GM12878 (cell line): ENCODE measurements around the gene PDXP. TPM values are rescaled to one million over a fixed set of nuclear protein-coding genes. Genes with fewer than 3 reads are reported as not detected.

Experiments
- ATAC-seq: fragments of 200-7000 bp; cut with Tn5 transposase; 3 replicates; pipeline ENCODE4 v1.9.1; 2020; ENCODE audit warnings: mild to moderate bottlenecking, moderate library complexity
- BruUV-seq: library from RNA; stranded (reverse); fragments of 400-500 nt; replicated peaks from 2 replicates; lab custom pipeline; 2021; lab: Mats Ljungman, UMichigan
- CTCF ChIA-PET: fragments of 300-600 bp; sonication (Branson Sonifier 250); formaldehyde crosslinking; extraction: SDS; loops from one replicate; lab custom pipeline; 2021; ENCODE audit warnings: inconsistent platforms; lab: Yijun Ruan, JAX
- POLR2A ChIA-PET: fragments of 350-600 bp; formaldehyde crosslinking; extraction: SDS; loops from one replicate; lab custom pipeline; 2021; ENCODE audit warnings: inconsistent platforms; lab: Charles Lee
- RAD21 ChIA-PET: fragments of 300-600 bp; sonication (Branson Sonifier 250); formaldehyde crosslinking; loops from one replicate; lab custom pipeline; 2023; ENCODE audit warnings: antibody characterized with exemption; ENCODE audit not compliant: unreplicated experiment; lab: Charles Lee
- SMC1A ChIA-PET: fragments of 300-600 bp; sonication (Branson Sonifier 250); formaldehyde crosslinking; loops from one replicate; lab custom pipeline; 2023; ENCODE audit not compliant: unreplicated experiment, uncharacterized antibody; lab: Charles Lee
- DNase-seq: peaks from one replicate; pipeline ENCODE4 v3.0.0-alpha.2; 2011; ENCODE audit warnings: low read depth, low spot score
- FAIRE-seq: peaks from 3 replicates; lab custom pipeline; 2011; peaks lifted over from hg19 to GRCh38; lab: Jason Lieb, UNC
- H2AFZ ChIP-seq: 2 replicates; pipeline ENCODE4 v1.6.0; 2011; ENCODE audit warnings: low read depth, low read length, control low read depth; ENCODE audit not compliant: control insufficient read depth
- H3K27ac ChIP-seq: 2 replicates; pipeline ENCODE4 v1.5.1; 2011; ENCODE audit warnings: control low read depth; ENCODE audit not compliant: control insufficient read depth, insufficient read depth
- H3K27me3 ChIP-seq, 2 experiments: replicated peaks in 1 of 2; 2 replicates each; pipeline versions ENCODE4 v1.6.0 to v1.6.1; 2011; ENCODE audit warnings: low read length in 1 of 2; ENCODE audit not compliant: control insufficient read depth in 2 of 2, insufficient read depth in 2 of 2
- H3K36me3 ChIP-seq, 2 experiments: 2 replicates each; pipeline ENCODE4 v1.5.1; 2011; ENCODE audit warnings: low read length in 1 of 2; ENCODE audit not compliant: control insufficient read depth in 2 of 2, insufficient read depth in 2 of 2
- H3K4me1 ChIP-seq: 2 replicates; pipeline ENCODE4 v1.6.1; 2011; ENCODE audit warnings: mild to moderate bottlenecking, low read length, moderate library complexity, mixed read lengths; ENCODE audit not compliant: control insufficient read depth, insufficient read depth
- H3K4me2 ChIP-seq: 2 replicates; pipeline ENCODE4 v1.6.0; 2011; ENCODE audit warnings: control low read depth; ENCODE audit not compliant: control insufficient read depth, insufficient read depth
- H3K4me3 ChIP-seq: fragments of 200-600 bp; sonication (generic); 2 replicates; pipeline ENCODE4 v1.5.1; 2016
- H3K79me2 ChIP-seq: 2 replicates; pipeline ENCODE4 v1.6.0; 2011; ENCODE audit warnings: low read length; ENCODE audit not compliant: control insufficient read depth, insufficient read depth
- H3K9ac ChIP-seq: 2 replicates; pipeline ENCODE4 v1.8.0; 2011; ENCODE audit warnings: low read length, control low read depth, mixed read lengths; ENCODE audit not compliant: control insufficient read depth, insufficient read depth
- H3K9me3 ChIP-seq: replicated peaks from 3 replicates; pipeline ENCODE4 v1.5.1; 2011; ENCODE audit warnings: mild to moderate bottlenecking, low read length; ENCODE audit not compliant: control insufficient read depth, insufficient read depth
- H4K20me1 ChIP-seq: 2 replicates; pipeline ENCODE4 v1.6.0; 2011; ENCODE audit not compliant: control insufficient read depth, insufficient read depth
- CBFB ChIP-seq: IDR thresholded peaks from 2 replicates; pipeline ENCODE4 v1.6.1; 2016; ENCODE audit warnings: antibody characterized with exemption, low read depth
- CTCF ChIP-seq, 3 experiments: IDR thresholded peaks in 2 of 3; conservative IDR thresholded peaks in 1 of 3; 2 replicates each; pipeline ENCODE4 v1.5.1; 2011; ENCODE audit warnings: low read depth in 3 of 3, low read length in 3 of 3, mild to moderate bottlenecking in 3 of 3, control low read depth in 2 of 3, moderate library complexity in 2 of 3, inconsistent platforms in 1 of 3, mixed read lengths in 1 of 3; ENCODE audit not compliant: control insufficient read depth in 2 of 3, insufficient read depth in 1 of 3; ENCODE audit errors: extremely low read depth in 1 of 3
- HDAC2 ChIP-seq: fragments of 200-600 bp; sonication (generic); IDR thresholded peaks from 2 replicates; pipeline ENCODE4 v1.6.1; 2017
- NFYB ChIP-seq: IDR thresholded peaks from 2 replicates; pipeline ENCODE4 v1.6.1; 2011; ENCODE audit warnings: low read depth, mild to moderate bottlenecking, low read length, improper control_type of control experiment, moderate library complexity; ENCODE audit not compliant: insufficient read depth
- SP1 ChIP-seq: IDR thresholded peaks from one replicate; pipeline ENCODE4 v1.6.1; 2011; ENCODE audit warnings: low read depth, low read length
- ZBED1 ChIP-seq: IDR thresholded peaks from 2 replicates; pipeline ENCODE4 v1.6.1; 2016; ENCODE audit warnings: borderline replicate concordance
- WGBS: methylation state at CpG from one replicate; pipeline ENCODE4 v1.1.6; 2016; ENCODE audit warnings: low lambda C conversion rate; ENCODE audit not compliant: insufficient replicate concordance, insufficient coverage; ENCODE audit errors: missing lambda C conversion rate; 5-methylcytosine and 5-hydroxymethylcytosine counted together
- in situ Hi-C: fragments of 300-500 bp; cut with MboI; formaldehyde crosslinking; loops from 9 replicates; pipeline ENCODE4 v1.14.3; 2018; ENCODE audit warnings: mixed read lengths
- intact Hi-C: fragments of 100-400 bp; cut with micrococcal nuclease; formaldehyde crosslinking; loops from one replicate; pipeline ENCODE4 v1.14.2; 2022; ENCODE audit not compliant: unreplicated experiment
- polyA plus RNA-seq, 11 experiments: library from polyadenylated mRNA; depleted of rRNA in 4 of 11; unstranded in 6 of 11; stranded (reverse) in 5 of 11; fragments of >200 nt; fragmentation: Nextera tagmentation in 4 of 11; fragmentation: Illumina TruSeq in 1 of 11; extraction: Ambion mirVana in 4 of 11; extraction: Trizol in 1 of 11; gene quantifications; 1 replicate in 1 of 11; 2 replicates in 10 of 11; pipeline versions ENCODE4 v1.2.1 to v1.2.3, GENCODE V29; 2011 to 2016; ENCODE audit warnings: inconsistent platforms in 2 of 11, missing spikeins in 2 of 11, low read depth in 1 of 11
- total RNA-seq, 4 experiments: library from RNA; depleted of rRNA in 3 of 4; stranded (reverse); fragments of >200 nt in 3 of 4; fragmentation: Illumina TruSeq in 1 of 4; extraction: Trizol in 1 of 4; gene quantifications; 2 replicates each; pipeline versions ENCODE4 v1.2.1 to v1.2.3, GENCODE V29; 2013 to 2021
- TF ChIP-seq, protein P1 (sequence below): fragments of 450-650 bp; IDR thresholded peaks from 2 replicates; pipeline ENCODE4 v1.6.1; 2017; ENCODE audit warnings: mild to moderate bottlenecking, low read depth, inconsistent platforms; ENCODE audit not compliant: poor library complexity, severe bottlenecking
- TF ChIP-seq, protein P2 (sequence below): fragments of 450-650 bp; IDR thresholded peaks from 2 replicates; pipeline ENCODE4 v1.6.1; 2017; ENCODE audit warnings: mild to moderate bottlenecking
- TF ChIP-seq, protein P3 (sequence below): fragments of 450-650 bp; IDR thresholded peaks from 2 replicates; pipeline ENCODE4 v1.6.1; 2016; ENCODE audit warnings: mild to moderate bottlenecking
- TF ChIP-seq, protein P4 (sequence below): IDR thresholded peaks from 2 replicates; pipeline ENCODE4 v1.6.1; 2012; ENCODE audit warnings: mild to moderate bottlenecking, low read depth, low read length

Gene PDXP
- total and polyA plus RNA-seq, 10 of the 15 experiments (the other 5 are each of a cell fraction or from before 2014, with no cell fraction given) = 4.4 to 56.7 (median 34.6) TPM

DNA sequence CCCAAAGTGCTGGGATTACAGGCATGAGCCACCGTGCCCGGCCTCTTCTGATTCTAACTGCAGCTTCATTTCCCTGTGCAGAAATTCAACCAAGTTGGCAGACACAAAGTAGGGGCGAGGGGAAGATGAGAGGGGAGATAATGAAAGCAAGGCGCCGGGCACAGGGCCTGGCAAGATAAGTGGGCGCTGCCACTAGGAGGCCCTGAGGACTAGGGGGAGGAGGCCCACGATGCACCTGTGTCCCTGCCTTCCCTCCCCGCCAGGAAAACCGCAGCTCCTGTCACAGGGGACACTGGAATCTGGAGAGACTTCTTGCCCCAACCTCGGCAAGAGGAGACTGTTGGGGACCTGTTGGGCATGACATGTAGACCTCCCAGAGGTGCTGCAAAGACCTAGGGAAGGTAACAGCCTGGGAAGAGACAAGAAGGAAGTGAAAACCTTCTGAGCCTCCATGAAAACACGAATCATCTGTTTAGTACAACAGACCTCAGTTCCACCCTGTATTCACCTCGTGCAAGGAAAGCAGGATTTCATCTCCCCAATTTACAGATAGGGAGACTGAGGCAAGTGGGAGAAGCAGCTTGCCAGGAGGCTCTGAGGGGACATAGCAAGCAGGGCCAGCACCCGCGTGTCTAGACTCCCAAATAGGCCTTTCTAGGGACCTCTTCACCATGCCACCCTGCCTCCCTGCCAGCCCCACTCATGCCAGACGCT, 13.8 kb downstream of the PDXP start:
- H3K9me3 ChIP-seq = no peaks in the 10 kb centered on the region
- CTCF ChIA-PET = interaction anchor here (1.0 to 19.9 kb wide), 5 partner anchors 8 to 34 kb away, joined by 3 to 414 read pairs (median 13); partner anchors contain the start of genes PDXP and SH3BP1
- no peaks in the 10 kb centered on the region for H4K20me1 ChIP-seq
- SMC1A ChIA-PET = interaction anchor here (1.2 to 3.8 kb wide), 4 partner anchors 11 to 65 kb away, joined by 4 to 34 read pairs (median 6); partner anchors contain the start of gene PDXP
- peak overlapping the region; percentile 14; the same call in 1 of the 2 replicates for H3K27ac ChIP-seq
- no peaks in the 10 kb centered on the region for H3K36me3 ChIP-seq
- no peak for ATAC-seq
- 0 out of 2 replicates have a peak overlapping the region, but pooled peaks have one; percentile 36 for H3K4me2 ChIP-seq
- WGBS = 52% methylated on average over 15 of the region's 15 CpGs
- FAIRE-seq = peak; percentile 87
- no peak for DNase-seq
- H3K9ac ChIP-seq = no peak overlapping the region
- H3K4me1 ChIP-seq = peaks cover 23% of the 10 kb centered on the region
- intact Hi-C loops (no loop called here), in situ Hi-C loops (no loop called here)
- RAD21 ChIA-PET = interaction anchor here (1.0 to 2.1 kb wide), 5 partner anchors 9 to 64 kb away, joined by 3 to 9 read pairs (median 5); partner anchors contain the start of genes GGA1 and PDXP
- no peaks in the 10 kb centered on the region for H3K27me3 ChIP-seq
- H3K4me3 ChIP-seq = no peak overlapping the region
- H2AFZ ChIP-seq = peak overlapping the region; percentile 37
- BruUV-seq = no TSS peak
- POLR2A ChIA-PET = interaction anchor here (0.6 to 2.3 kb wide), 2 partner anchors 14 to 770 kb away, joined by 6 to 10 read pairs; partner anchors contain the start of gene PDXP
- H3K79me2 ChIP-seq = peaks cover 24% of the 10 kb centered on the region
- TF ChIP-seq, protein P1, sequence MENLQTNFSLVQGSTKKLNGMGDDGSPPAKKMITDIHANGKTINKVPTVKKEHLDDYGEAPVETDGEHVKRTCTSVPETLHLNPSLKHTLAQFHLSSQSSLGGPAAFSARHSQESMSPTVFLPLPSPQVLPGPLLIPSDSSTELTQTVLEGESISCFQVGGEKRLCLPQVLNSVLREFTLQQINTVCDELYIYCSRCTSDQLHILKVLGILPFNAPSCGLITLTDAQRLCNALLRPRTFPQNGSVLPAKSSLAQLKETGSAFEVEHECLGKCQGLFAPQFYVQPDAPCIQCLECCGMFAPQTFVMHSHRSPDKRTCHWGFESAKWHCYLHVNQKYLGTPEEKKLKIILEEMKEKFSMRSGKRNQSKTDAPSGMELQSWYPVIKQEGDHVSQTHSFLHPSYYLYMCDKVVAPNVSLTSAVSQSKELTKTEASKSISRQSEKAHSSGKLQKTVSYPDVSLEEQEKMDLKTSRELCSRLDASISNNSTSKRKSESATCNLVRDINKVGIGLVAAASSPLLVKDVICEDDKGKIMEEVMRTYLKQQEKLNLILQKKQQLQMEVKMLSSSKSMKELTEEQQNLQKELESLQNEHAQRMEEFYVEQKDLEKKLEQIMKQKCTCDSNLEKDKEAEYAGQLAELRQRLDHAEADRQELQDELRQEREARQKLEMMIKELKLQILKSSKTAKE = no peak
- TF ChIP-seq, protein P2, sequence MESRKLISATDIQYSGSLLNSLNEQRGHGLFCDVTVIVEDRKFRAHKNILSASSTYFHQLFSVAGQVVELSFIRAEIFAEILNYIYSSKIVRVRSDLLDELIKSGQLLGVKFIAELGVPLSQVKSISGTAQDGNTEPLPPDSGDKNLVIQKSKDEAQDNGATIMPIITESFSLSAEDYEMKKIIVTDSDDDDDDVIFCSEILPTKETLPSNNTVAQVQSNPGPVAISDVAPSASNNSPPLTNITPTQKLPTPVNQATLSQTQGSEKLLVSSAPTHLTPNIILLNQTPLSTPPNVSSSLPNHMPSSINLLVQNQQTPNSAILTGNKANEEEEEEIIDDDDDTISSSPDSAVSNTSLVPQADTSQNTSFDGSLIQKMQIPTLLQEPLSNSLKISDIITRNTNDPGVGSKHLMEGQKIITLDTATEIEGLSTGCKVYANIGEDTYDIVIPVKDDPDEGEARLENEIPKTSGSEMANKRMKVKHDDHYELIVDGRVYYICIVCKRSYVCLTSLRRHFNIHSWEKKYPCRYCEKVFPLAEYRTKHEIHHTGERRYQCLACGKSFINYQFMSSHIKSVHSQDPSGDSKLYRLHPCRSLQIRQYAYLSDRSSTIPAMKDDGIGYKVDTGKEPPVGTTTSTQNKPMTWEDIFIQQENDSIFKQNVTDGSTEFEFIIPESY = peak; percentile 92
- no peak for TF ChIP-seq NFYB
- TF ChIP-seq SP1 = no peak
- TF ChIP-seq CBFB = no peak
- TF ChIP-seq, protein P3, sequence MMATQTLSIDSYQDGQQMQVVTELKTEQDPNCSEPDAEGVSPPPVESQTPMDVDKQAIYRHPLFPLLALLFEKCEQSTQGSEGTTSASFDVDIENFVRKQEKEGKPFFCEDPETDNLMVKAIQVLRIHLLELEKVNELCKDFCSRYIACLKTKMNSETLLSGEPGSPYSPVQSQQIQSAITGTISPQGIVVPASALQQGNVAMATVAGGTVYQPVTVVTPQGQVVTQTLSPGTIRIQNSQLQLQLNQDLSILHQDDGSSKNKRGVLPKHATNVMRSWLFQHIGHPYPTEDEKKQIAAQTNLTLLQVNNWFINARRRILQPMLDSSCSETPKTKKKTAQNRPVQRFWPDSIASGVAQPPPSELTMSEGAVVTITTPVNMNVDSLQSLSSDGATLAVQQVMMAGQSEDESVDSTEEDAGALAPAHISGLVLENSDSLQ = no peak
- no peak for TF ChIP-seq HDAC2
- no peak for TF ChIP-seq ZBED1
- peak in 2 of 3 experiments; percentile 9 to 18; a peak in 2 of 6 replicates for TF ChIP-seq CTCF (IDR thresholded peaks at IDR 0.05 in 2 of 3, conservative IDR thresholded peaks at IDR 0.05 in 1 of 3; ENCODE audit: control insufficient read depth in 2 of 3, extremely low read depth in 1 of 3, insufficient read depth in 1 of 3, low read depth in 3 of 3, low read length in 3 of 3)
- TF ChIP-seq, protein P4, sequence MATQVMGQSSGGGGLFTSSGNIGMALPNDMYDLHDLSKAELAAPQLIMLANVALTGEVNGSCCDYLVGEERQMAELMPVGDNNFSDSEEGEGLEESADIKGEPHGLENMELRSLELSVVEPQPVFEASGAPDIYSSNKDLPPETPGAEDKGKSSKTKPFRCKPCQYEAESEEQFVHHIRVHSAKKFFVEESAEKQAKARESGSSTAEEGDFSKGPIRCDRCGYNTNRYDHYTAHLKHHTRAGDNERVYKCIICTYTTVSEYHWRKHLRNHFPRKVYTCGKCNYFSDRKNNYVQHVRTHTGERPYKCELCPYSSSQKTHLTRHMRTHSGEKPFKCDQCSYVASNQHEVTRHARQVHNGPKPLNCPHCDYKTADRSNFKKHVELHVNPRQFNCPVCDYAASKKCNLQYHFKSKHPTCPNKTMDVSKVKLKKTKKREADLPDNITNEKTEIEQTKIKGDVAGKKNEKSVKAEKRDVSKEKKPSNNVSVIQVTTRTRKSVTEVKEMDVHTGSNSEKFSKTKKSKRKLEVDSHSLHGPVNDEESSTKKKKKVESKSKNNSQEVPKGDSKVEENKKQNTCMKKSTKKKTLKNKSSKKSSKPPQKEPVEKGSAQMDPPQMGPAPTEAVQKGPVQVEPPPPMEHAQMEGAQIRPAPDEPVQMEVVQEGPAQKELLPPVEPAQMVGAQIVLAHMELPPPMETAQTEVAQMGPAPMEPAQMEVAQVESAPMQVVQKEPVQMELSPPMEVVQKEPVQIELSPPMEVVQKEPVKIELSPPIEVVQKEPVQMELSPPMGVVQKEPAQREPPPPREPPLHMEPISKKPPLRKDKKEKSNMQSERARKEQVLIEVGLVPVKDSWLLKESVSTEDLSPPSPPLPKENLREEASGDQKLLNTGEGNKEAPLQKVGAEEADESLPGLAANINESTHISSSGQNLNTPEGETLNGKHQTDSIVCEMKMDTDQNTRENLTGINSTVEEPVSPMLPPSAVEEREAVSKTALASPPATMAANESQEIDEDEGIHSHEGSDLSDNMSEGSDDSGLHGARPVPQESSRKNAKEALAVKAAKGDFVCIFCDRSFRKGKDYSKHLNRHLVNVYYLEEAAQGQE = no peak
